GM23338 (cell line): ENCODE results near the gene MDM4. TPM values are rescaled to one million over a fixed set of nuclear protein-coding genes. Genes with fewer than 3 reads are reported as not detected.

Source experiments
- ATAC-seq: fragments of 200-7000 bp; cut with Tn5 transposase; 3 replicates; pipeline ENCODE4 v1.9.1; 2020
- DNase-seq: peaks from one replicate; pipeline ENCODE4 v3.0.0-alpha.2; 2015; ENCODE audit warnings: low spot score
- H2AFZ ChIP-seq: fragments of 200-600 bp; sonication (generic); 2 replicates; pipeline ENCODE4 v1.8.0; 2016; ENCODE audit warnings: antibody characterized with exemption, mild to moderate bottlenecking, moderate library complexity
- H3F3A ChIP-seq: fragments of 200-600 bp; sonication (generic); replicated peaks from 2 replicates; pipeline ENCODE4 v1.8.0; 2017; ENCODE audit warnings: antibody characterized with exemption, mixed run types, low read depth
- H3K27ac ChIP-seq: fragments of 200-600 bp; sonication (generic); 2 replicates; pipeline ENCODE4 v1.6.1; 2016; ENCODE audit warnings: low read depth
- H3K27me3 ChIP-seq: fragments of 200-600 bp; sonication (generic); 2 replicates; pipeline ENCODE4 v1.8.0; 2016; ENCODE audit warnings: mild to moderate bottlenecking, mixed run types, moderate library complexity; ENCODE audit not compliant: insufficient read depth
- H3K36me3 ChIP-seq: fragments of 200-600 bp; sonication (generic); 2 replicates; pipeline ENCODE4 v1.8.0; 2016; ENCODE audit warnings: mild to moderate bottlenecking; ENCODE audit not compliant: insufficient read depth
- H3K4me1 ChIP-seq: fragments of 200-600 bp; sonication (generic); 2 replicates; pipeline ENCODE4 v1.8.0; 2016; ENCODE audit warnings: mild to moderate bottlenecking, moderate library complexity; ENCODE audit not compliant: insufficient read depth
- H3K4me2 ChIP-seq: fragments of 200-600 bp; sonication (generic); 2 replicates; pipeline ENCODE4 v1.7.1; 2017; ENCODE audit warnings: mixed run types
- H3K4me3 ChIP-seq: fragments of 200-600 bp; sonication (generic); 2 replicates; pipeline ENCODE4 v1.6.1; 2016; ENCODE audit warnings: mixed run types
- H3K79me2 ChIP-seq: fragments of 200-600 bp; sonication (generic); replicated peaks from 2 replicates; pipeline ENCODE4 v1.8.0; 2017; ENCODE audit warnings: mild to moderate bottlenecking; ENCODE audit not compliant: insufficient read depth
- H3K9me2 ChIP-seq: fragments of 200-600 bp; sonication (generic); 2 replicates; pipeline ENCODE4 v1.8.0; 2017; ENCODE audit not compliant: insufficient read depth
- H4K20me1 ChIP-seq: fragments of 200-600 bp; sonication (generic); replicated peaks from 2 replicates; pipeline ENCODE4 v1.8.0; 2017; ENCODE audit warnings: mild to moderate bottlenecking; ENCODE audit not compliant: insufficient read depth
- H3K27ac Mint-ChIP-seq: 2 replicates; pipeline ENCODE4 v1.8.0; 2020; ENCODE audit warnings: inconsistent platforms, mild to moderate bottlenecking, moderate library complexity, mixed read lengths
- H3K27me3 Mint-ChIP-seq: 3 replicates; pipeline ENCODE4 v1.8.0; 2022; ENCODE audit warnings: low read depth, mild to moderate bottlenecking, moderate library complexity, mixed read lengths, inconsistent platforms; ENCODE audit not compliant: insufficient read depth, poor library complexity
- H3K36me3 Mint-ChIP-seq: 3 replicates; pipeline ENCODE4 v1.8.0; 2021; ENCODE audit warnings: low read depth, mild to moderate bottlenecking, inconsistent platforms, moderate library complexity, mixed read lengths
- H3K4me1 Mint-ChIP-seq: 3 replicates; pipeline ENCODE4 v1.8.0; 2020; ENCODE audit warnings: mild to moderate bottlenecking, inconsistent platforms, mixed read lengths
- H3K4me3 Mint-ChIP-seq: 3 replicates; pipeline ENCODE4 v1.8.0; 2021; ENCODE audit warnings: moderate library complexity, mild to moderate bottlenecking, inconsistent platforms, mixed read lengths
- H3K9me3 Mint-ChIP-seq: 3 replicates; pipeline ENCODE4 v1.8.0; 2020; ENCODE audit warnings: moderate library complexity, mild to moderate bottlenecking, inconsistent platforms, mixed read lengths
- CREB1 ChIP-seq: fragments of 250-450 bp; sonication (Bioruptor Pico); IDR thresholded peaks from 2 replicates; pipeline ENCODE4 v1.5.0; 2020; ENCODE audit warnings: low read depth, mild to moderate bottlenecking, moderate library complexity
- EZH2 ChIP-seq: fragments of 200-600 bp; sonication (generic); IDR thresholded peaks from one replicate; pipeline ENCODE4 v1.8.0; 2017; ENCODE audit warnings: antibody characterized with exemption, mild to moderate bottlenecking, low read depth; ENCODE audit not compliant: unreplicated experiment
- EZH2phosphoT487 ChIP-seq: fragments of 200-600 bp; sonication (generic); IDR thresholded peaks from one replicate; pipeline ENCODE4 v1.8.1; 2018; ENCODE audit warnings: antibody characterized with exemption; ENCODE audit not compliant: unreplicated experiment
- JUNB ChIP-seq: IDR thresholded peaks from one replicate; pipeline ENCODE4 v1.6.1; 2016; ENCODE audit warnings: antibody characterized with exemption; ENCODE audit not compliant: unreplicated experiment
- NANOG ChIP-seq: IDR thresholded peaks from 2 replicates; pipeline ENCODE4 v1.6.1; 2016; ENCODE audit warnings: antibody characterized with exemption, borderline replicate concordance
- POLR2AphosphoS5 ChIP-seq: IDR thresholded peaks from 2 replicates; pipeline ENCODE4 v1.6.1; 2016; ENCODE audit warnings: antibody characterized with exemption, low read depth
- STAT1 ChIP-seq: IDR thresholded peaks from one replicate; pipeline ENCODE4 v1.6.1; 2016; ENCODE audit warnings: antibody characterized with exemption; ENCODE audit not compliant: unreplicated experiment
- ZNF114 ChIP-seq: fragments of 250-450 bp; sonication (Bioruptor Pico); IDR thresholded peaks from 2 replicates; pipeline ENCODE4 v1.5.0; 2020; ENCODE audit warnings: mild to moderate bottlenecking, moderate library complexity
- ZNF331 ChIP-seq: fragments of 250-450 bp; sonication (Bioruptor Pico); IDR thresholded peaks from 2 replicates; pipeline ENCODE4 v1.5.0; 2020; ENCODE audit warnings: low read depth, mild to moderate bottlenecking, moderate library complexity
- polyA plus RNA-seq: library from polyadenylated mRNA; unstranded; fragments of >200 nt; fragmentation: Nextera tagmentation; extraction: Ambion mirVana; gene quantifications from 2 replicates; pipeline ENCODE4 v1.2.1, GENCODE V29; 2016
- total RNA-seq: library from RNA; depleted of rRNA; stranded (reverse); fragments of >200 nt; shearing (Covaris generic); gene quantifications from 2 replicates; pipeline ENCODE4 v1.2.3, GENCODE V29; 2014
- TF ChIP-seq, protein P1 (sequence below): IDR thresholded peaks from 2 replicates; pipeline ENCODE4 v1.6.1; 2016; ENCODE audit warnings: antibody characterized with exemption
- TF ChIP-seq, protein P2 (sequence below), 2 experiments: fragments of 200-600 bp in 1 of 2; sonication (generic) in 1 of 2; conservative IDR thresholded peaks; 2 replicates each; pipeline versions ENCODE4 v1.5.1 to v1.6.1; 2016 to 2017; ENCODE audit warnings: antibody characterized with exemption in 2 of 2, low read depth in 2 of 2, mild to moderate bottlenecking in 2 of 2, moderate library complexity in 1 of 2
- TF ChIP-seq, protein P3 (sequence below): IDR thresholded peaks from one replicate; pipeline ENCODE4 v1.6.1; 2018; ENCODE audit warnings: antibody characterized with exemption; ENCODE audit not compliant: unreplicated experiment
- TF ChIP-seq, protein P4 (sequence below): fragments of 250-450 bp; sonication (Bioruptor Pico); IDR thresholded peaks from 2 replicates; pipeline ENCODE4 v1.5.0; 2020; ENCODE audit warnings: mild to moderate bottlenecking, moderate library complexity

Gene MDM4
- total and polyA plus RNA-seq, 2 experiments from 2014 or later, result 24.8 to 56.1 TPM

DNA sequence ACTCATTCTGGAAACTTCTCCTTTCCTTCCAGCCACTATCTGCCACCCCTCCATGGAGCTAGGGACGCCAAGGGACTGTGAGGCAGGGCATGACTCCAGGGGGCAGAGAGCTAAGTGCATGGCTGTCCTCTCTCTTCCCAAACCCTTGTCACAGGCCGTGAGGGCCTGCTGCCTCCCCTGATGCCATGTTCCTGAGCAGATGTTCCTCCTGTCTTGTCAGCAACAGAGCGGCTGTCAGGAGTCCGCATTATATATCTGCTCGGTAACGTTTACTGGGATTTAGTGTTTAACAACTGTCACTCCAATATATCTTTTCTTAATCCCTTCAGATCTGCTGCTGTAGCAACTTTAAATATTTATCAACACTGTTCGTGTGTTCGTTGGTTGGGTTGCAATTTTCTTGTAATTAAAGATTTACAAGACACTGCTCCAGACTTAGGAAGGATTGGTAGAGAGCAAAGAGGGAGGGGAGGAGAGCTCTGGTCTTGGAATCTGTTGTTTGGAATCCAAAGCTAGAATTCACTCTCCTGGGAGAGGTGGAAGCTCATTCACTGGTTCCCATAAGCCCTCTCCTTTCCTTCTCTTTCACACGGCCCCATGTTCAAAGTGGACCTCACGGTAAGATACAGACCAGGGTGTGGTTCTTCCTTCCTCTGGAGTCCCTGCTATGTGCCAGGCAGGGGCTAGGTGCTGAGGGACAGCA, 76.2 kb downstream of the MDM4 start:
- Histone ChIP-seq H3K4me1 (peaks cover 10% of the 10 kb centered on the region; the same call in 1 of the 2 replicates), H3K4me3 (no peak overlapping the region), H3K27ac (no peak overlapping the region), H3K4me2 (no peak overlapping the region), H3K9me2 (peaks cover 4% of the 10 kb centered on the region; the same call in 1 of the 2 replicates), H3F3A (no peaks in the 10 kb centered on the region), H4K20me1 (no peaks in the 10 kb centered on the region), H2AFZ (0 out of 2 replicates have a peak overlapping the region, but pooled peaks have one; percentile 63), H3K27me3 (no peaks in the 10 kb centered on the region), H3K79me2 (no peaks in the 10 kb centered on the region), H3K36me3 (no peaks in the 10 kb centered on the region)
- peaks cover 24% of the 10 kb centered on the region for H3K4me1 Mint-ChIP-seq
- ATAC-seq, result no peak
- H3K9me3 Mint-ChIP-seq, result no peaks in the 10 kb centered on the region
- H3K27ac Mint-ChIP-seq, result no peak overlapping the region
- H3K4me3 Mint-ChIP-seq, result no peak overlapping the region
- no peak for DNase-seq
- no peak for TF ChIP-seq ZNF114
- TF ChIP-seq, protein P1, sequence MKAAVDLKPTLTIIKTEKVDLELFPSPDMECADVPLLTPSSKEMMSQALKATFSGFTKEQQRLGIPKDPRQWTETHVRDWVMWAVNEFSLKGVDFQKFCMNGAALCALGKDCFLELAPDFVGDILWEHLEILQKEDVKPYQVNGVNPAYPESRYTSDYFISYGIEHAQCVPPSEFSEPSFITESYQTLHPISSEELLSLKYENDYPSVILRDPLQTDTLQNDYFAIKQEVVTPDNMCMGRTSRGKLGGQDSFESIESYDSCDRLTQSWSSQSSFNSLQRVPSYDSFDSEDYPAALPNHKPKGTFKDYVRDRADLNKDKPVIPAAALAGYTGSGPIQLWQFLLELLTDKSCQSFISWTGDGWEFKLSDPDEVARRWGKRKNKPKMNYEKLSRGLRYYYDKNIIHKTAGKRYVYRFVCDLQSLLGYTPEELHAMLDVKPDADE, result no peak
- TF ChIP-seq EZH2phosphoT487, result no peak
- TF ChIP-seq, protein P2, sequence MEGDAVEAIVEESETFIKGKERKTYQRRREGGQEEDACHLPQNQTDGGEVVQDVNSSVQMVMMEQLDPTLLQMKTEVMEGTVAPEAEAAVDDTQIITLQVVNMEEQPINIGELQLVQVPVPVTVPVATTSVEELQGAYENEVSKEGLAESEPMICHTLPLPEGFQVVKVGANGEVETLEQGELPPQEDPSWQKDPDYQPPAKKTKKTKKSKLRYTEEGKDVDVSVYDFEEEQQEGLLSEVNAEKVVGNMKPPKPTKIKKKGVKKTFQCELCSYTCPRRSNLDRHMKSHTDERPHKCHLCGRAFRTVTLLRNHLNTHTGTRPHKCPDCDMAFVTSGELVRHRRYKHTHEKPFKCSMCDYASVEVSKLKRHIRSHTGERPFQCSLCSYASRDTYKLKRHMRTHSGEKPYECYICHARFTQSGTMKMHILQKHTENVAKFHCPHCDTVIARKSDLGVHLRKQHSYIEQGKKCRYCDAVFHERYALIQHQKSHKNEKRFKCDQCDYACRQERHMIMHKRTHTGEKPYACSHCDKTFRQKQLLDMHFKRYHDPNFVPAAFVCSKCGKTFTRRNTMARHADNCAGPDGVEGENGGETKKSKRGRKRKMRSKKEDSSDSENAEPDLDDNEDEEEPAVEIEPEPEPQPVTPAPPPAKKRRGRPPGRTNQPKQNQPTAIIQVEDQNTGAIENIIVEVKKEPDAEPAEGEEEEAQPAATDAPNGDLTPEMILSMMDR (conservative IDR thresholded peaks at IDR 0.05; ENCODE audit: low read depth in 2 of 2), result no peak
- TF ChIP-seq NANOG, result no peak
- TF ChIP-seq, protein P3, sequence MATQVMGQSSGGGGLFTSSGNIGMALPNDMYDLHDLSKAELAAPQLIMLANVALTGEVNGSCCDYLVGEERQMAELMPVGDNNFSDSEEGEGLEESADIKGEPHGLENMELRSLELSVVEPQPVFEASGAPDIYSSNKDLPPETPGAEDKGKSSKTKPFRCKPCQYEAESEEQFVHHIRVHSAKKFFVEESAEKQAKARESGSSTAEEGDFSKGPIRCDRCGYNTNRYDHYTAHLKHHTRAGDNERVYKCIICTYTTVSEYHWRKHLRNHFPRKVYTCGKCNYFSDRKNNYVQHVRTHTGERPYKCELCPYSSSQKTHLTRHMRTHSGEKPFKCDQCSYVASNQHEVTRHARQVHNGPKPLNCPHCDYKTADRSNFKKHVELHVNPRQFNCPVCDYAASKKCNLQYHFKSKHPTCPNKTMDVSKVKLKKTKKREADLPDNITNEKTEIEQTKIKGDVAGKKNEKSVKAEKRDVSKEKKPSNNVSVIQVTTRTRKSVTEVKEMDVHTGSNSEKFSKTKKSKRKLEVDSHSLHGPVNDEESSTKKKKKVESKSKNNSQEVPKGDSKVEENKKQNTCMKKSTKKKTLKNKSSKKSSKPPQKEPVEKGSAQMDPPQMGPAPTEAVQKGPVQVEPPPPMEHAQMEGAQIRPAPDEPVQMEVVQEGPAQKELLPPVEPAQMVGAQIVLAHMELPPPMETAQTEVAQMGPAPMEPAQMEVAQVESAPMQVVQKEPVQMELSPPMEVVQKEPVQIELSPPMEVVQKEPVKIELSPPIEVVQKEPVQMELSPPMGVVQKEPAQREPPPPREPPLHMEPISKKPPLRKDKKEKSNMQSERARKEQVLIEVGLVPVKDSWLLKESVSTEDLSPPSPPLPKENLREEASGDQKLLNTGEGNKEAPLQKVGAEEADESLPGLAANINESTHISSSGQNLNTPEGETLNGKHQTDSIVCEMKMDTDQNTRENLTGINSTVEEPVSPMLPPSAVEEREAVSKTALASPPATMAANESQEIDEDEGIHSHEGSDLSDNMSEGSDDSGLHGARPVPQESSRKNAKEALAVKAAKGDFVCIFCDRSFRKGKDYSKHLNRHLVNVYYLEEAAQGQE, result no peak
- TF ChIP-seq ZNF331 (CRISPR knock-in tag), result no peak
- no peak for TF ChIP-seq CREB1 (CRISPR knock-in tag)
- TF ChIP-seq JUNB, result no peak
- no peak for TF ChIP-seq STAT1
- no peak for TF ChIP-seq EZH2
- TF ChIP-seq POLR2AphosphoS5, result no peak
- TF ChIP-seq, protein P4, sequence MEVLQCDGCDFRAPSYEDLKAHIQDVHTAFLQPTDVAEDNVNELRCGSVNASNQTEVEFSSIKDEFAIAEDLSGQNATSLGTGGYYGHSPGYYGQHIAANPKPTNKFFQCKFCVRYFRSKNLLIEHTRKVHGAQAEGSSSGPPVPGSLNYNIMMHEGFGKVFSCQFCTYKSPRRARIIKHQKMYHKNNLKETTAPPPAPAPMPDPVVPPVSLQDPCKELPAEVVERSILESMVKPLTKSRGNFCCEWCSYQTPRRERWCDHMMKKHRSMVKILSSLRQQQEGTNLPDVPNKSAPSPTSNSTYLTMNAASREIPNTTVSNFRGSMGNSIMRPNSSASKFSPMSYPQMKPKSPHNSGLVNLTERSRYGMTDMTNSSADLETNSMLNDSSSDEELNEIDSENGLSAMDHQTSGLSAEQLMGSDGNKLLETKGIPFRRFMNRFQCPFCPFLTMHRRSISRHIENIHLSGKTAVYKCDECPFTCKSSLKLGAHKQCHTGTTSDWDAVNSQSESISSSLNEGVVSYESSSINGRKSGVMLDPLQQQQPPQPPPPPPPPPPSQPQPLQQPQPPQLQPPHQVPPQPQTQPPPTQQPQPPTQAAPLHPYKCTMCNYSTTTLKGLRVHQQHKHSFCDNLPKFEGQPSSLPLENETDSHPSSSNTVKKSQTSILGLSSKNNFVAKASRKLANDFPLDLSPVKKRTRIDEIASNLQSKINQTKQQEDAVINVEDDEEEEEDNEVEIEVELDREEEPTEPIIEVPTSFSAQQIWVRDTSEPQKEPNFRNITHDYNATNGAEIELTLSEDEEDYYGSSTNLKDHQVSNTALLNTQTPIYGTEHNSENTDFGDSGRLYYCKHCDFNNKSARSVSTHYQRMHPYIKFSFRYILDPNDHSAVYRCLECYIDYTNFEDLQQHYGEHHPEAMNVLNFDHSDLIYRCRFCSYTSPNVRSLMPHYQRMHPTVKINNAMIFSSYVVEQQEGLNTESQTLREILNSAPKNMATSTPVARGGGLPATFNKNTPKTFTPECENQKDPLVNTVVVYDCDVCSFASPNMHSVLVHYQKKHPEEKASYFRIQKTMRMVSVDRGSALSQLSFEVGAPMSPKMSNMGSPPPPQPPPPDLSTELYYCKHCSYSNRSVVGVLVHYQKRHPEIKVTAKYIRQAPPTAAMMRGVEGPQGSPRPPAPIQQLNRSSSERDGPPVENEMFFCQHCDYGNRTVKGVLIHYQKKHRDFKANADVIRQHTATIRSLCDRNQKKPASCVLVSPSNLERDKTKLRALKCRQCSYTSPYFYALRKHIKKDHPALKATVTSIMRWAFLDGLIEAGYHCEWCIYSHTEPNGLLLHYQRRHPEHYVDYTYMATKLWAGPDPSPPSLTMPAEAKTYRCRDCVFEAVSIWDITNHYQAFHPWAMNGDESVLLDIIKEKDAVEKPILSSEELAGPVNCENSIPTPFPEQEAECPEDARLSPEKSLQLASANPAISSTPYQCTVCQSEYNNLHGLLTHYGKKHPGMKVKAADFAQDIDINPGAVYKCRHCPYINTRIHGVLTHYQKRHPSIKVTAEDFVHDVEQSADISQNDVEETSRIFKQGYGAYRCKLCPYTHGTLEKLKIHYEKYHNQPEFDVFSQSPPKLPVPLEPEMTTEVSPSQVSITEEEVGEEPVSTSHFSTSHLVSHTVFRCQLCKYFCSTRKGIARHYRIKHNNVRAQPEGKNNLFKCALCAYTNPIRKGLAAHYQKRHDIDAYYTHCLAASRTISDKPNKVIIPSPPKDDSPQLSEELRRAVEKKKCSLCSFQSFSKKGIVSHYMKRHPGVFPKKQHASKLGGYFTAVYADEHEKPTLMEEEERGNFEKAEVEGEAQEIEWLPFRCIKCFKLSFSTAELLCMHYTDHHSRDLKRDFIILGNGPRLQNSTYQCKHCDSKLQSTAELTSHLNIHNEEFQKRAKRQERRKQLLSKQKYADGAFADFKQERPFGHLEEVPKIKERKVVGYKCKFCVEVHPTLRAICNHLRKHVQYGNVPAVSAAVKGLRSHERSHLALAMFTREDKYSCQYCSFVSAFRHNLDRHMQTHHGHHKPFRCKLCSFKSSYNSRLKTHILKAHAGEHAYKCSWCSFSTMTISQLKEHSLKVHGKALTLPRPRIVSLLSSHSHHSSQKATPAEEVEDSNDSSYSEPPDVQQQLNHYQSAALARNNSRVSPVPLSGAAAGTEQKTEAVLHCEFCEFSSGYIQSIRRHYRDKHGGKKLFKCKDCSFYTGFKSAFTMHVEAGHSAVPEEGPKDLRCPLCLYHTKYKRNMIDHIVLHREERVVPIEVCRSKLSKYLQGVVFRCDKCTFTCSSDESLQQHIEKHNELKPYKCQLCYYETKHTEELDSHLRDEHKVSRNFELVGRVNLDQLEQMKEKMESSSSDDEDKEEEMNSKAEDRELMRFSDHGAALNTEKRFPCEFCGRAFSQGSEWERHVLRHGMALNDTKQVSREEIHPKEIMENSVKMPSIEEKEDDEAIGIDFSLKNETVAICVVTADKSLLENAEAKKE, result no peak
- H3K36me3 Mint-ChIP-seq, result no peaks in the 10 kb centered on the region; the same call in 2 of the 3 replicates
- peaks cover 3% of the 10 kb centered on the region for H3K27me3 Mint-ChIP-seq
